ENCODE measurements around the gene FHOD3.
A peak's percentile ranks its signal among the peaks of the same experiment; 100 is the strongest.
"Not testable (repeated sequence)": the region's sequence is repeated elsewhere in the genome, so short reads cannot be mapped to it uniquely, and the experiment has no call there.

FHOD3 gene

DNA sequence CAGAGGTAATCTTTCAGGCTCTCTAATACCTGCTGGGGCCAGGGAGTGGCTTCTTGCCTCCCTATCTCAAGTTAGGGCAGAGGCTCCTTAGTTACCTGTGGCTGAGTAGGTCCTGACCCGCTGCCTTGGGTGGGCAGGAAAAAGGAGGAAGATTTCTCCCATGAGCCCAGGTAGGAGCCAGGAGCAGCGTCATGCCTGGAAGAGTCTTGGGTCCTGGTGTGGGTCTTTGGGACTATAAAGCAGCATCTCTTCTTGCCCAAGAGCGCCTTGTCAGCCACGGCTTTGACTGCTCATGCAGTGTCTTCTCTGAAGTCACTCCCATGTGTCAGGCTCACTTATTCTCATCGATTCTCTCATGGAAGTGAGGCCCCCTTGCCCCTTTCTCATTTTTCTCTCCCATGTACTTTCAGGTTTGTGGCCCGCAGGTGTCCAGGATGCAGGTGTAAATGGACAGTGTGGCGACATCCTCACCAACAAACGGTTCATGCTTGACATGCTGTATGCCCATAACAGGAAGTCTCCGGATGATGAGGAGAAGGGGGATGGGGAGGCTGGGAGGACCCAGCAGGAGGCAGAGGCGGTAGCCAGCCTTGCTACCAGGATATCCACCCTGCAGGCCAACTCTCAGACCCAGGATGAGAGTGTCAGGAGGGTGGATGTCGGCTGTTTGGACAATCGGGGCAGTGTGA lies 420.1 kb downstream of the FHOD3 start:
- no peak for FAIRE-seq
- DNase-seq (ENCODE audit: insufficient read length, low spot score) = no peak
- TF ChIP-seq, protein P1, sequence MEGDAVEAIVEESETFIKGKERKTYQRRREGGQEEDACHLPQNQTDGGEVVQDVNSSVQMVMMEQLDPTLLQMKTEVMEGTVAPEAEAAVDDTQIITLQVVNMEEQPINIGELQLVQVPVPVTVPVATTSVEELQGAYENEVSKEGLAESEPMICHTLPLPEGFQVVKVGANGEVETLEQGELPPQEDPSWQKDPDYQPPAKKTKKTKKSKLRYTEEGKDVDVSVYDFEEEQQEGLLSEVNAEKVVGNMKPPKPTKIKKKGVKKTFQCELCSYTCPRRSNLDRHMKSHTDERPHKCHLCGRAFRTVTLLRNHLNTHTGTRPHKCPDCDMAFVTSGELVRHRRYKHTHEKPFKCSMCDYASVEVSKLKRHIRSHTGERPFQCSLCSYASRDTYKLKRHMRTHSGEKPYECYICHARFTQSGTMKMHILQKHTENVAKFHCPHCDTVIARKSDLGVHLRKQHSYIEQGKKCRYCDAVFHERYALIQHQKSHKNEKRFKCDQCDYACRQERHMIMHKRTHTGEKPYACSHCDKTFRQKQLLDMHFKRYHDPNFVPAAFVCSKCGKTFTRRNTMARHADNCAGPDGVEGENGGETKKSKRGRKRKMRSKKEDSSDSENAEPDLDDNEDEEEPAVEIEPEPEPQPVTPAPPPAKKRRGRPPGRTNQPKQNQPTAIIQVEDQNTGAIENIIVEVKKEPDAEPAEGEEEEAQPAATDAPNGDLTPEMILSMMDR (IDR thresholded peaks at IDR 0.05; ENCODE audit: insufficient read depth, missing control alignments) = no peak

DNA sequence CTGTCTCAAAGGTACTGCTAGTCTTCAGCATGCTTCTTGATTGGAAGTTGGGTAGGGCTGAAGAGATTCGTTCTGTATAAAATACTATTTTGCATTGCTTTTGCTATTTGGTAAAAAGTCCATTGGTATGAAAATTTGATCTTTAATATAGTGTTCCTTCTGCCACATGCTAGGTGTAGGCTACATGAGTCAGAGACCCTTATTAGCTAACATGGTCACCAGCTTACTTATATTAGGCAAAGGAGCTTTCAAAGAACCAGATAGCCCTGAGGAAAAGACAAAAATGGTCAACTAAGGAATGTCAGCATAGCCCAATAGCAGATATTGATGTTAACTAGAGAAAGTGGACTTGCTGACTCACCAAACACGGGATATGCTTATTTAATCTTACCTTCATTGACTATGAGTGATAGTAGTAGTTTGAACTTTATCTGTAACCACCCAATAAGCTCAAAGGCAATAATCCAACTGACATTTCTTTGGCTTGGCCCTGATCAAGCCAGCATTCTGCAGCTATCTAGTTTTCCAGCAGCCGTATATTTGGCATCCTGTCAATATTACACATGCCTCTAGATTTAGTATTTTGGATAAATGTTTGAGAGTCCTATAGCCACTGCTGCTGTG lies 421.3 kb downstream of the FHOD3 start:
- no peak for FAIRE-seq
- DNase-seq (ENCODE audit: insufficient read length, low spot score) = no peak
- TF ChIP-seq, protein P1 (IDR thresholded peaks at IDR 0.05; ENCODE audit: insufficient read depth, missing control alignments) = no peak

DNA sequence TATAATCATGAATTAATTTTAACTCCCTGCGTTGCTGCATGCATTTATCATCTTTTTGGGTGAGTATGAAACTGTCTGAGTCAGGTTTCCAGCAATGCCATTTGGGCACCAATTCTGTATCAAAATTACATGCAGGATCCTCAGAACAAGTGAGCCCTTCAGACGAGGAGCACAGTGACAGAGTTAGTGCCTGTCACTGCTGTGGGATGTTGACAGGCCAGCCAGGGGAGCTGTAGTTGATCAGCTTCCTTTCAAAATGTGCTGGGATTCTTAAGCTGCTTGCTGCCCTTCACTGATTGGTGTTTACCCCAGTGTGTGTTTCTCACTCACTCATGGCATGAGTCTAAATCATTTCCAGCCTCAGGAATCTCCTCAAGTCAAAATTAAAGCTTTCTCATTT lies 422.1 kb downstream of the FHOD3 start:
- FAIRE-seq (no peak), DNase-seq (ENCODE audit: insufficient read length, low spot score) (no peak)
- TF ChIP-seq, protein P1 (IDR thresholded peaks at IDR 0.05; ENCODE audit: insufficient read depth, missing control alignments) = no peak

DNA sequence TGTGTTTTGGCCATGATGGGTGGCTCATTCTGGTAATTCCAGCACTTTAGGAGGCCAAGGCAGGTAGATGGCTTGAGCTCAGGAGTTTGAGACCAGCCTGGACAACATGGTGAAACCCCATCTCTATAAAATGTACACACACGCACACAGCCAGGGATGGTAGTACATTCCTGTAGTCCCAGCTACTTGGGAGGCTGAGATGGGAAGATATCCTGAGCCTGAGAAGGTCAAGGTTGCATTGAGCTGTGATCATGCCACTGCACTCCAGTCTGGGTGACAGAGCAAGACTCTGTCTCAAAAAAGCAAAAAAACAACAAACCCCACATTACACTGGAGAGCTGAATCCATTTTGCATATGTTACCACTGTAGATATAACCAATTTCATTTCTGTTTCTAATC lies 423.8 kb downstream of the FHOD3 start:
- peak; percentile 21 for FAIRE-seq

DNA sequence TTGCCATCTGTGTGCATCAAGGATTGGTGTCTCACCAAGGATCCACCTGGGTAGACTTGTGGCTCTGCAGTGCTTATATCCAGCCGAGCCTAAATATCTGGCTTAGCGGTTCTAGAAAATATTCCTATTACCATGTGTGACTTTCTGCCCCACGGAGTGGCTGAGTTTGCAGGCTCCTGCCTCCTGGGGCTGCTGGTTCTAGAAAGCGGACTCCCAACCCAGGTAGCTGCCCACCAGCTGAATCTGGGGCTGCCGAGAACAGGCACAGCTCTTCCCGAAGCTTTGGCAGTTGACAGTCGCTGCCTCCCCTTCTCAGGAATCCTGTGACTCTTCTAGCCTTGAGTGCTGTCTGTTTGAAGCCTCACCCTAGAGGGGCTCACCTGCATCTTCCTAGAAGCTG lies 426.7 kb downstream of the FHOD3 start:
- TF ChIP-seq, protein P1 (IDR thresholded peaks at IDR 0.05; ENCODE audit: insufficient read depth, missing control alignments) = no peak
- DNase-seq (ENCODE audit: insufficient read length, low spot score) = no peak
- FAIRE-seq = no peak

More for the DNA sequence above, 423.8 kb downstream of the FHOD3 start:
- not testable (repeated sequence) for DNase-seq (ENCODE audit: insufficient read length, low spot score)

DNA sequence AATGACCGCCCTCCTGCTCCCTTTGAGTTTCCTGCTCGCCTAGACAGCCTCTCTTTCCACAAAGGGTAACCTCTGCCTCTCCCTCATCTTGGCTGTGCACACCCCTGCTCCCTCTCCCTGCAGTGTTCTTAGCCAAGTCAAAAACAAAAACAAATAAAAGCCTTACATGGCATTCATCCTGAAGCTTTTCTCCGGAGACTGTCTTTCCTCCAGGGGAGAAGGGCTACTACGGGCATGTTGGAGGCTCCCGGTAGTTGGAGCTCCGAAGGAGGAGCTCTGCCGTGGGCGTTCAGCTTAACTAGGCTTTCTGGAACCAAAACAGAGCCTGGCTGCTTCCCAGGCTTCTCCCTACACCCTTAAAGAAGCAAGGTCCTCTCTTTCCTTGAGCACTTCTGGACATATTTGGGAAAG lies 427.1 kb downstream of the FHOD3 start:
- TF ChIP-seq, protein P1 (IDR thresholded peaks at IDR 0.05; ENCODE audit: insufficient read depth, missing control alignments) = no peak
- FAIRE-seq (no peak), DNase-seq (ENCODE audit: insufficient read length, low spot score) (no peak)

DNA sequence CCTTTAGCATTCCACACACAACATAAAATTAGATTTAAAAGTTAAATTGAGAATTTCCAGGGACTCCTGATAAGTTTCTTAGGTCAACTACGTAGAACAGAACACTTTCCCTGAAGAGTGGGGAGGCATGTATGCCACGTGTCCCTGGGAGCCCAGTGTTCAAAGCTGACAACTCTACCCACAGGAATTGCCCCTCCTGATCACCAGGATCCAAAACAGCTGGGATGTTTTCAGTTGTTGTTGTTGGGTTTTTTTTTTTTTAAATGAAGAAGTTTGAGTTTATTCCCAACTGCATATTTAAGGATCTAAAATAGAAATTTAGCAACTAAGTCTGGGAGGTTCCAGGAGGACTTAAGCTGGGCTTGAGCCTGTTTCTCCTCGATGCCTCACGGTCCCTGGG lies 430.8 kb downstream of the FHOD3 start:
- FAIRE-seq (no peak), DNase-seq (ENCODE audit: insufficient read length, low spot score) (no peak)
- TF ChIP-seq, protein P1 (IDR thresholded peaks at IDR 0.05; ENCODE audit: insufficient read depth, missing control alignments) = no peak
